Activated naive CD8-positive, alpha-beta T cell treated with anti-CD3 and anti-CD28 coated beads for 36 hours (primary cell): ENCODE measurements around the gene ABHD16B. TPM values are rescaled to one million over a fixed set of nuclear protein-coding genes. Genes with fewer than 3 reads are reported as not detected.
A peak's percentile ranks its signal among the peaks of the same experiment; 100 is the strongest.
"Not testable (repeated sequence)": the region's sequence is repeated elsewhere in the genome, so short reads cannot be mapped to it uniquely, and the experiment has no call there.

Experiments used
- DNase-seq: peaks from one replicate; pipeline ENCODE4 v3.0.0; 2021
- H3K27ac Mint-ChIP-seq: one replicate; pipeline ENCODE4 v1.8.0; 2022; ENCODE audit warnings: mild to moderate bottlenecking, moderate library complexity, mixed read lengths
- H3K27me3 Mint-ChIP-seq: one replicate; pipeline ENCODE4 v1.8.0; 2022; ENCODE audit warnings: mild to moderate bottlenecking, mixed read lengths
- H3K36me3 Mint-ChIP-seq: one replicate; pipeline ENCODE4 v1.8.0; 2021; ENCODE audit warnings: mild to moderate bottlenecking, mixed read lengths
- H3K4me1 Mint-ChIP-seq: one replicate; pipeline ENCODE4 v1.8.0; 2021; ENCODE audit warnings: mixed read lengths
- H3K4me3 Mint-ChIP-seq: one replicate; pipeline ENCODE4 v1.8.0; 2022; ENCODE audit warnings: mild to moderate bottlenecking, moderate library complexity, mixed read lengths
- H3K9me3 Mint-ChIP-seq: one replicate; pipeline ENCODE4 v1.8.0; 2022; ENCODE audit warnings: mixed read lengths
- total RNA-seq, 2 experiments: library from RNA; stranded (reverse); gene quantifications; one replicate each; pipeline ENCODE4 v1.2.3, GENCODE V29; 2021

Gene ABHD16B
- total RNA-seq, 2 experiments from 2014 or later: not detected

DNA sequence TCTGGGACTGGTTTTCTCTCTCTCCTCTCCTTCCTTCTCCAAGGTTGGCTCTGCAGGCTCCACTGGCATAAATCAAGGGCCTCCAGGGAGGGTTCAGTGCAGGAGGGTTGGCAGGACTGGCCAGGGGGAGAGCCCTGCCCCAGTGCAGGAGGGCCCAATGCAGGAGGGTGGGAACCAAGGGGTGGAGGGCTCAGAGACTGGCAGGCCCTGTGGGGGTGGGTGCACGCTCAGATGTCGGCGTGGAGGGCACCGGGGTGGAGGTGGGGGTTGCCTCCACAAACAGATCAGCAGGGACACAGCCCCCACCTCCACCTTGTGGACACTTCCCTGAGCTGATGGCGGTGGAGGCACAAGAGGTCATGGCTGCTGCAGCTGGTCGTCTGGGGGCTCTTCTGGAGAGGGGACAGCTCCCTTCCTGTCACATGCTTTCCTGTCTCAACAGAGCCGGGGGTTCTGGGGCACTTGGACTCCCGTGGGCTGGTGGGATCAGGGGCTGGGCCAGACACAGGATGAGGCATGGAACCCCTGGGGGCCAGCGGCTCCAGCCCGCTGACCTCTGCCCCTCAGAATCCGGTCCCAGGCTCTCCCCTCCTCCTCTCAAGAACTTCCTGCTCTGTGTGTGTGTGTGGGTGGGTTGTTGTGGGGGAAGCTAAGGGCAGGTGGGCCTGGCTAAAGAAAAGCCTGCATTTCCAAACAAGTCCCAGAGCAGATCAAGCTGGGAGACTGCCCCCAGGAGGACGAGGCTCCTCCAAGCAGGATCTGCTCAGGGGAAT is 2.7 kb upstream of the ABHD16B start:
- no peak for DNase-seq
- Mint-ChIP-seq H3K36me3 (peaks cover 5% of the 10 kb centered on the region), H3K9me3 (no peaks in the 10 kb centered on the region), H3K27ac (peak overlapping the region; percentile 80), H3K4me1 (peaks cover 22% of the 10 kb centered on the region), H3K4me3 (peak overlapping the region; percentile 32), H3K27me3 (no peaks in the 10 kb centered on the region)

DNA sequence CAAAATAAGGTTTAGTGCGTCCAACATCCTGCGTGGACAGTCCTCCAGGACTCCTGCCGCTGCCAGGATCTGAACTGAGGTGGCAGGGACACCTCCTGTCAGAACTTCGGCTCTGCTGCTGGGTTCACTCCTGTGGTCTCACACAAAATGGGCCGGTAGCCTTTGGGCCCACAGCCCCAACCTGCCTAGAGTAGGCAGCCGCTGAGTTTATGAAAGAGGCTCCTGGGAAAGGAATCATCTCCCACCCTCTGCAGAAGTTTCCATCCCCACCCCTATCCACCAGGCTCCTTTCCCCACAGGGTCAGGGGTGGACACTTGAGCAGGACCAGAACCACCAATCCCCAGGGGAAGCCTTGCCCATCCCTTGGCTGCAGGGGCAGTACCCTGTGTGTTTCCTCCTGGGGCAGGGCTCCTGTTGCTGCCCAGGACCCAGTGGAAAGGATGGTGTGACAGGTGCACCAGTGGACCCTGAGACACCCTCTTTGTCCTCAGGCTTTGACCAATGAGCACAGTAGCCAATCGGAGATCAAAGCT is 2.1 kb upstream of the ABHD16B start:
- Mint-ChIP-seq H3K27me3 (no peaks in the 10 kb centered on the region), H3K27ac (peak overlapping the region; percentile 80), H3K4me1 (peaks cover 26% of the 10 kb centered on the region), H3K36me3 (peaks cover 7% of the 10 kb centered on the region), H3K9me3 (no peaks in the 10 kb centered on the region), H3K4me3 (peak overlapping the region; percentile 32)
- no peak for DNase-seq

DNA sequence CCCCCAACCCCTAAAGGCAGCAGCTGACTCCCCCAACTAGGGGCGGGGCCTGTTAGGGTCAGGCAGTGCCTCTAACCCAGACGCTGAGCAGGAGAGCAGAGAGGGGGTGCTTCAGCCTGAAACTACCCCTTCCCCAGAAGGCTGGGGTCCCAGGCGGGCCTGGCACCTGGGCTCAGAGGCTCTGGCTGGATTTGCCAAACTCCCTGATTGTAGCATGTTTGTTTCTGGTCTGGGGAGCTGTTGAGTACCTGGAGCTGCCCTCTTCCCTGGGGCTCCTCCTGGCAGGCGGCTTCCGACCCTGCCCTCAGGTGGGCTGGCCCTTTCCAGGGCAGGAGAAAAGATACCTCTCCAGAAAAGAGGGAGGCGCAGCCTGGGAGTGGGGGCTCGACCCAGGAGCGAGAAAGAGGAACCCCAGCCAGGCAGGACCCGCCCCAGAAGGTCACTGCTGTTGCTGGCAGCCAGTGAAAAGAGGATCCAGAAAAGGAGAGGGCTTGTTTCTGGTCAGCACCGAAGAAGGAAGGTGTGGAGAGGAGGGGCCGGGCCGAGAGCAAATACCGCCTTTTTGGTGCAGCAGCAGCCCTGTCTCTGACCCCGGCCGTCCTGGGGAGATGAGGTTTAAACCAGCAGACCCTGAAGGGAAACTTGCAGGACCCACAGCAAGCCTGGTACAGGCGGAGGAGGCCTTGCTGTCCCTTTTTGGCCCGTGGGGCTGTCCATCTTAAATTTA is 810 bp upstream of the ABHD16B start:
- Mint-ChIP-seq H3K9me3 (no peaks in the 10 kb centered on the region), H3K36me3 (peaks cover 7% of the 10 kb centered on the region), H3K27me3 (no peaks in the 10 kb centered on the region), H3K27ac (no peak overlapping the region), H3K4me1 (peaks cover 26% of the 10 kb centered on the region), H3K4me3 (no peak overlapping the region)
- no peak for DNase-seq

DNA sequence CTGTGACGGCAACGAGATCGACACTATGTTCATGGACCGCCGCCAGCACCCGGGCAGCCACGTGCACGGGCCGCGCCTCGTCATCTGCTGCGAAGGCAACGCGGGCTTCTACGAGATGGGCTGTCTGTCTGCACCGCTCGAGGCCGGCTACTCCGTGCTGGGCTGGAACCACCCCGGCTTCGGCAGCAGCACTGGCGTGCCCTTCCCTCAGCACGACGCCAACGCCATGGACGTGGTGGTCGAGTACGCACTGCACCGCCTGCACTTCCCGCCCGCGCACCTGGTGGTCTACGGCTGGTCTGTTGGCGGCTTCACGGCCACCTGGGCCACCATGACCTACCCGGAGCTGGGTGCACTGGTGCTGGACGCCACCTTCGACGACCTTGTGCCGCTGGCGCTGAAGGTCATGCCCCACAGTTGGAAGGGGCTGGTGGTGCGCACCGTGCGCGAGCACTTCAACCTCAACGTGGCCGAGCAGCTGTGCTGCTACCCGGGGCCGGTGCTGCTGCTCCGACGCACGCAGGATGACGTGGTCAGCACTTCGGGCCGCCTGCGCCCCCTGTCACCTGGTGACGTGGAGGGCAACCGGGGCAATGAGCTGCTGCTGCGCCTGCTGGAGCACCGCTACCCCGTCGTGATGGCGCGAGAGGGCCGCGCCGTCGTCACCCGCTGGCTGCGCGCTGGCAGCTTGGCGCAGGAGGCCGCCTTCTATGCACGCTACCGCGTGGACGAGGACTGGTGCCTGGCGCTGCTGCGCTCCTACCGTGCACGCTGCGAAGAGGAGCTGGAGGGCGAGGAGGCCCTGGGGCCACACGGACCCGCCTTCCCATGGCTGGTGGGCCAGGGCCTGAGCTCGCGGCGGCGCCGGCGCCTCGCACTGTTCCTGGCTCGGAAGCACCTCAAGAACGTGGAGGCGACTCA is 943 bp downstream of the ABHD16B start:
- Mint-ChIP-seq H3K9me3 (no peaks in the 10 kb centered on the region), H3K27me3 (no peaks in the 10 kb centered on the region), H3K27ac (no peak overlapping the region), H3K4me3 (no peak overlapping the region), H3K4me1 (peaks cover 32% of the 10 kb centered on the region), H3K36me3 (peaks cover 7% of the 10 kb centered on the region)
- no peak for DNase-seq

DNA sequence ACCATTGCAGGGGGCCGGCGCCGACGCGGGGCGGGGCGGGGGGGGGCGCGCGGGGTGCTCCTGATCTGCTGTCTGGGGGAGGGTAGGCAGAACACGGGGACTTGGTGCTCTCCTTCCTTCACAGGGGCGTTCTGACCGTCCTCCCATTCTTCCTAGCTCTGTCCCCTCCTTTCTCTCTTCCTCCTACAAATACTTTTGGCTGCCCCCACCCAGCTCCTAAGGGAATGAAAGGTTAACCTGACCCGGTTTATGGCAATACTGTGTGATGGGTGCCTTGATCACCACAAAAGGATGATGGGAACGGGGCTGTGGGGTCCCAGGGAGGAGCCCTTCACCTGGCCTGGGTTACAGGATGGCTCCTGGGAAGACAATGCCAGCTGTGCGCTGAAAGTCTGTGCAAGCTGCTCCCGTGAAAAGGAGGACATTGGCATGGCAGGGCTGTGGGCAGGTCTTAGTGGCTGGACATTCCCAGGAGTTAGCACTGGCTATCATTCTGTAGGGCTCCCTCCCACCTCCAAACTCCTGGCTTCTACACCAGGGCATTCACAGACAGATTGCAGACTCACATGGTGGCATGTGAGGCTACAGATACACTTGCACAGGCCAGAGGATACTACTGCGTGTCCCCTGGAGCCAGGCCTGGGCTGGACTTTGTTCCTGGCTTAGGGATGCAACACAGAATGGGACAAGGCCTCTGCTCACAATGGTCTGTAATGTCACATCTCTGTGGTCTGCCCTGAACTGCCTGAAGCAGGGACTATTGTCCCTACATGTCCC is 1.9 kb downstream of the ABHD16B start:
- DNase-seq: no peak
- Mint-ChIP-seq H3K27ac (peak overlapping the region; percentile 93), H3K4me1 (peaks cover 27% of the 10 kb centered on the region), H3K27me3 (no peaks in the 10 kb centered on the region), H3K36me3 (peaks cover 7% of the 10 kb centered on the region), H3K9me3 (no peaks in the 10 kb centered on the region), H3K4me3 (peak overlapping the region; percentile 90)

DNA sequence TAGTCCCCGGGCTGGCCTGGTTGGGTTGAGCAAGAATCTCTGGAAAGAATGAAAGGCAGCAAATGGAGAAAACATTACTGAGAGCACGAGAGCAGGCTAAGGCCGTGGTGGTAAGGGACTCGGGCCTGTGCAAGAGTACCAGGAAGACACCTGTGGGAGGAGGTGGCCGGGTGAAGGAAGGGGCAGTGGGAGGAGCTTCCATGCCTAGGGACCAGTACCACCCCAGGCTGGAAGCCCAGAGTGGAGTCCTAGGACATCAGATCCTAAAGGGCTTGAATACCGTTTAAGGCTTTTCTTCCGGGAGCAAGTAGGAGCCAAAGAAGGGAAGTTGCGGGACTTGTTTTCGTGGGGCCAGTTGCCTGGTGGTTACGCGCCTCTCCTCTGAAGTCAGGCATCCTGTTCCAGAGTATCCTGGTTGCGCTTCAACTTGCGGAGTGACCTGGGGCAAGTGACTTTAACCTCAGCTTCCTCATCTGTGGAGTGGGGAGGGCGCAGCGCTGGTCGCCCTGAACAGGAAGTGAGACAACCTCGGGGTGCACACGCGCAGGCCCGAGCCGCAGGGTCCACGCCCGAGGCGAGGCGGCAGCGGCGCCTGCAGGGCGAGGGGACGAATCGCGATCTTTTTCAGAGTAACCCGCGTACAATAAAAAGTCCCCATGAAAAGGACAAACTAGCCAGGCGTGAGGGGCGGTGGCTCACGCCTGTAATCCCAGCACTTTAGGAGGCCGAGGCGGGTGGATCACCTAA is 2.7 kb downstream of the ABHD16B start:
- H3K4me1 Mint-ChIP-seq: peaks cover 20% of the 10 kb centered on the region
- no peaks in the 10 kb centered on the region for H3K27me3 Mint-ChIP-seq
- H3K27ac Mint-ChIP-seq: peak overlapping the region; percentile 93
- peak overlapping the region; percentile 90 for H3K4me3 Mint-ChIP-seq
- DNase-seq: peak; percentile 84
- peaks cover 7% of the 10 kb centered on the region for H3K36me3 Mint-ChIP-seq
- no peaks in the 10 kb centered on the region for H3K9me3 Mint-ChIP-seq

DNA sequence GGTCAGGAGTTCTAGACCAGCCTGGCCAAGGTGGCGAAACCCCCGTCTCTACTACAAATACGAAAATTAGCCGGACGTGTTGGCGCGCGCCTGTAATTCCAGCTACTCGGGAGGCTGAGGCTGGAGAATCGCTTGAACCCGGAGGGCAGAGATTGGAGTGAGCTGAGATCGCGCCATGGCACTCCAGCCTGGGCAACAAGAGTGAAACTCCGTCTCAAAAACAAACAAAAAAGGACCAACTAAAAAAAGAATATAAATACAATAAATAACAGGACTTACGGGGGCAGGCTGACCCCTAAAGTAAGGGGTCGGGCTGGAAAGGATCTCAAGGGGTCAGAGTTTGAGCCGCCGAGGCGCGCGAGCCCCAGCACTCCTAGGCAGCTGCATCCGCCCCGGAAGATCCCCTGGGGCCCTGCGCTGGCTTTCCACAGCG is 3.3 kb downstream of the ABHD16B start:
- Mint-ChIP-seq H3K9me3 (no peaks in the 10 kb centered on the region), H3K4me1 (peaks cover 19% of the 10 kb centered on the region), H3K27me3 (no peaks in the 10 kb centered on the region), H3K4me3 (peak overlapping the region; percentile 90), H3K36me3 (peaks cover 7% of the 10 kb centered on the region), H3K27ac (peak overlapping the region; percentile 93)
- no peak for DNase-seq

DNA sequence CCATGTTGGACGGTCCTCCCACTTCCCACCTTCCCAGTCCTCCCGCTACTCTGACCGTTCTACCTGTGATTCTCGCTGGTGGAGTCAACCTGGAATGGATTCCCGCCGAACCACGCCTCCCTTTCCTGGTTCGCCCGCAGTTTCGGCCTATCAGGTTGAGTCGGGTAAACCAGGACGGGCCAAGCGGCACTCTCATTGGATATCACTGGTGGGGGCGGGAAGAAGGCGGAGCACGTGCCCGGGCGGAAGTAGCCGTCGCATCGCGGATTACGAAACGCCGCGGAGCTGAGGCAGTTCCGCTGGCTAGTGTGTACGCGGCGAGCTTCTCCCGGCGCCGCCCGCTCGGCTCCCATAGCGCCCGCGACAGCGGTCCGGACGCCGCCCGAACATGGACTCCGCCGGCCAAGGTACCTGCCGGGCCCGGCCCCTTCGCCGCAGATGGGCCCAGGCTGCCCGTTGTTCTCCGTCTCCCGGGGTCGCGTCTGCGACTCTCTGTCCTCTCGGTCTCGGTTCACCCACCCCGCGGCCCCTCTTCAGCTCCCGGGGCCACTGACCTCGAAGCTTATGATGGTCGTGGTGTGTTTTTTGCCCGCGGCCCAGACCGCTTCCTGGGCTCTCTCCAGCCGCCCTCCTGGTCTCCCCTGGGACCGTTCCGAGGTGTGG is 3.8 kb downstream of the ABHD16B start, which contains the start of gene TPD52L2:
Gene TPD52L2 (plus strand): TSS at position 293 of the 663 bp plus-strand sequence. CDS start 96 bp downstream, at position 389.
- H3K27me3 Mint-ChIP-seq: no peaks in the 10 kb centered on the region
- no peaks in the 10 kb centered on the region for H3K9me3 Mint-ChIP-seq
- H3K27ac Mint-ChIP-seq: peak within 1 kb of the TSS; percentile 93

DNA sequence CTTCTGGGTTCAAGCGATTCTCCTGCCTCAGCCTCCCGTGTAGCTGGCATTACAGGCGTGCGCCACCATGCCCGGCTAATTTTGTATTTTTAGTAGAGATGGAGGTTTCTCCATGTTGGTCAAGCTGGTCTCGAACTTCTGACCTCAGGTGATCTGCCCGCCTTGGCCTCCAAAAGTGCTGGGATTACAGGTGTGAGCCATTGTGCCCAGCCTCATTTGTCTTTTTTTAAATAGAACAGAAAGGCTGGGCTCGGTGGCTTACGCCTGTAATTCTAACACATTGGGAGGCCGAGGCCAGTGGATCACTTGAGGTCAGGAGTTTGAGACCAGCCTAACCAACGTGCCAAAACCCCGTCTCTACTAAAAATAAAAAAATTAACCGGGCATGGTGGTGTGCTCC is 5.7 kb downstream of the ABHD16B start:
- H3K9me3 Mint-ChIP-seq, H3K27me3 Mint-ChIP-seq, H3K27ac Mint-ChIP-seq, DNase-seq: not testable (repeated sequence)
- Mint-ChIP-seq H3K36me3 (peaks cover 11% of the 10 kb centered on the region), H3K4me3 (peak overlapping the region; percentile 32), H3K4me1 (peaks cover 19% of the 10 kb centered on the region)

More for the DNA sequence above, 3.8 kb downstream of the ABHD16B start, which contains the start of gene TPD52L2:
- Mint-ChIP-seq H3K36me3 (peaks cover 7% of the 10 kb centered on the region), H3K4me1 (peaks cover 19% of the 10 kb centered on the region), H3K4me3 (peak within 1 kb of the TSS; percentile 90)
- peak; percentile 97 for DNase-seq

DNA sequence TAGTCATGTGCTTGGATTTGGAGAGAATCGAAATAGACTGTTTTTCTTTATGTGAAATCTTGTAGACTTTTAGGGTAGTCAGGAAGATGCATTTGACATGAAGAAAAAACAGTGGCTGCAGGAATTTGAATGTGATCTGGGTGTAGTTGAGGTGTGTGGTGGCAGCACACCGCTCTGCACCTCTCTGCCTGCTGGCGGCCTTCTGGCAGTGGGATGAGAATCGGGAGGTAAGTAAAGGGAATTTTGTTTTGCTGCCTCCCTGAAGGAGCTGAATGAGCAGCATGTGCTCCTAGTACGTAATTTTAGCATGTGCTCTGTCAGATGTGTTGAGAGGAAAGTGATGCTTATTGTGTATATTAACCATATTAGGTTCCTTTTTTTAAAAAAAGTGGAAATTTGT is 7.0 kb downstream of the ABHD16B start:
- no peak overlapping the region for H3K27ac Mint-ChIP-seq
- no peak for DNase-seq
- no peaks in the 10 kb centered on the region for H3K9me3 Mint-ChIP-seq
- no peak overlapping the region for H3K4me3 Mint-ChIP-seq
- no peaks in the 10 kb centered on the region for H3K27me3 Mint-ChIP-seq
- H3K36me3 Mint-ChIP-seq: peaks cover 11% of the 10 kb centered on the region
- H3K4me1 Mint-ChIP-seq: peaks cover 23% of the 10 kb centered on the region

DNA sequence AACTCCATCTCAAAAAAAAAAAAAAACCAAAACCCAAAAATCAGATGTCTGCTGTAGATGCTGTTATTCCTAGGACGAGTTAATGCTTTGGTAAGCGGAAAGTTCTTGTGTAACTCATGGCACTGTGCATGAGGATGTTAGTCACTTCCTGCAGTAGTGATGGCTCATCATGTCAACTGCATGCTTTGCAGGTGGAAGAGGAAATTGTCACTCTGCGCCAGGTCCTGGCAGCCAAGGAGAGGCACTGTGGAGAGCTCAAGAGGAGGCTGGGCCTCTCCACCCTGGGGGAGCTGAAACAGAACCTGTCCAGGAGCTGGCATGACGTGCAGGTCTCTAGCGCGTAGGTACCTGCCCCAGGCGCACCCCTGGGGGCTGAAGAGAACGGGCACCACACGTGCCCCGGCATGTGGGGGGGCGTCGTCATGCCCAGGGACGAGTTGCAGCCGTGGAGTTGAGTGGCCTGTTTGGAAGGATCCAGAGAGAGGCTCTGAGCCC is 12.2 kb downstream of the ABHD16B start:
- peaks cover 15% of the 10 kb centered on the region for H3K4me1 Mint-ChIP-seq
- no peak overlapping the region for H3K4me3 Mint-ChIP-seq
- peak overlapping the region; percentile 45 for H3K27ac Mint-ChIP-seq
- H3K36me3 Mint-ChIP-seq: peaks cover 24% of the 10 kb centered on the region
- no peaks in the 10 kb centered on the region for H3K27me3 Mint-ChIP-seq
- no peaks in the 10 kb centered on the region for H3K9me3 Mint-ChIP-seq
- DNase-seq: no peak

DNA sequence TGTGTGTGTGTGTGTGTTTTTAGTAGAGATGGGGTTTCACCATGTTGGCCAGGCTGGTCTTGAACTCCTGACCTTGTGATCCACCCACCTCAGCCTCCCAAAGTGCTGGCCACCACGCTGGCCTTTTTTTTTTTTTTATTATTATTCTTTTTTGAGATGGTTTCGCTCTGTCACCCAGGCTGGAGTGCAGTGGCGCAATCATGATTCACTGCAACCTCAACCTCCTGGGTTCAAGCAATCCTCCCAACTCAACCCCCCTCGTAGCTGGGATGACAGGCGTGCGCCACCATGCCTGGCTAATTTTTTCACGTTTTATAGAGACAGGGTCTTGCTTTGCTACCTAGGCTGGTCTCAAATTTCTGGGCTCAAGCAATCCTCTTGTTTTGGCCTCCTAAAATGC is 12.9 kb downstream of the ABHD16B start:
- not testable (repeated sequence) for H3K4me3 Mint-ChIP-seq, H3K9me3 Mint-ChIP-seq, DNase-seq, H3K27me3 Mint-ChIP-seq, H3K27ac Mint-ChIP-seq
- H3K4me1 Mint-ChIP-seq: peaks cover 14% of the 10 kb centered on the region
- peaks cover 24% of the 10 kb centered on the region for H3K36me3 Mint-ChIP-seq
